ENCODE results near the gene RGS6.

DNA sequence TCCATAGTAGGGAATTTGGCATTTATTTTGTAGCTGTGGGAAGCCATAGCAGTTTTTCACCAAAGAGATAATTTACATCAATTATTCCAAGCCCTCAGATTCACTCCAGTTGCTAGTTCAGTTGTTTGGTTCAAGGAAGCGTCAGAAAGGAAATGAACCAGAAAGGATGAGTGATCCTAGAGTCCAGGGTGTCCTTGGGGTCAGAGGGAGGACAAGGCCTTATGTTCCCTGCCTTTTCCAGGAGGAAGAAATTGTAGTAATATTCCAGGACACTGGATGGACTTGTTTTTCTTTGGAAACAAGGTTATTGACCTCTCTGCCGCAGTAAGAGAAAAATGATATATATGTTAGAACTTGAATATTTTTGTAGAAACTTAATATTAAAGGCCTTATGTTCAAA lies 409.5 kb downstream of the RGS6 start:
- TF ChIP-seq, protein P1, sequence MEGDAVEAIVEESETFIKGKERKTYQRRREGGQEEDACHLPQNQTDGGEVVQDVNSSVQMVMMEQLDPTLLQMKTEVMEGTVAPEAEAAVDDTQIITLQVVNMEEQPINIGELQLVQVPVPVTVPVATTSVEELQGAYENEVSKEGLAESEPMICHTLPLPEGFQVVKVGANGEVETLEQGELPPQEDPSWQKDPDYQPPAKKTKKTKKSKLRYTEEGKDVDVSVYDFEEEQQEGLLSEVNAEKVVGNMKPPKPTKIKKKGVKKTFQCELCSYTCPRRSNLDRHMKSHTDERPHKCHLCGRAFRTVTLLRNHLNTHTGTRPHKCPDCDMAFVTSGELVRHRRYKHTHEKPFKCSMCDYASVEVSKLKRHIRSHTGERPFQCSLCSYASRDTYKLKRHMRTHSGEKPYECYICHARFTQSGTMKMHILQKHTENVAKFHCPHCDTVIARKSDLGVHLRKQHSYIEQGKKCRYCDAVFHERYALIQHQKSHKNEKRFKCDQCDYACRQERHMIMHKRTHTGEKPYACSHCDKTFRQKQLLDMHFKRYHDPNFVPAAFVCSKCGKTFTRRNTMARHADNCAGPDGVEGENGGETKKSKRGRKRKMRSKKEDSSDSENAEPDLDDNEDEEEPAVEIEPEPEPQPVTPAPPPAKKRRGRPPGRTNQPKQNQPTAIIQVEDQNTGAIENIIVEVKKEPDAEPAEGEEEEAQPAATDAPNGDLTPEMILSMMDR (IDR thresholded peaks at IDR 0.05), result no peak
- TF ChIP-seq POLR2A (IDR thresholded peaks at IDR 0.05), result no peak
